Neuron (in vitro differentiated cells): Measurements from ENCODE around the gene ELOVL6.

Source experiments
- H2AFZ ChIP-seq: one replicate; pipeline ENCODE4 v1.6.1; 2013; ENCODE audit warnings: low read depth, mild to moderate bottlenecking, inconsistent platforms, low read length, moderate library complexity
- H3K27me3 ChIP-seq: one replicate; pipeline ENCODE4 v1.6.1; 2013; ENCODE audit warnings: low read length; ENCODE audit not compliant: insufficient read depth
- H3K36me3 ChIP-seq: one replicate; pipeline ENCODE4 v1.6.1; 2013; ENCODE audit warnings: low read length; ENCODE audit not compliant: insufficient read depth
- H3K4me1 ChIP-seq: one replicate; pipeline ENCODE4 v1.6.1; 2013; ENCODE audit warnings: low read length; ENCODE audit not compliant: insufficient read depth
- H3K4me3 ChIP-seq: 2 replicates; pipeline ENCODE4 v1.5.1; 2013; ENCODE audit warnings: mild to moderate bottlenecking, low read length, moderate library complexity
- H3K9me3 ChIP-seq: one replicate; pipeline ENCODE4 v1.6.1; 2013; ENCODE audit warnings: low read length

ELOVL6 gene

DNA sequence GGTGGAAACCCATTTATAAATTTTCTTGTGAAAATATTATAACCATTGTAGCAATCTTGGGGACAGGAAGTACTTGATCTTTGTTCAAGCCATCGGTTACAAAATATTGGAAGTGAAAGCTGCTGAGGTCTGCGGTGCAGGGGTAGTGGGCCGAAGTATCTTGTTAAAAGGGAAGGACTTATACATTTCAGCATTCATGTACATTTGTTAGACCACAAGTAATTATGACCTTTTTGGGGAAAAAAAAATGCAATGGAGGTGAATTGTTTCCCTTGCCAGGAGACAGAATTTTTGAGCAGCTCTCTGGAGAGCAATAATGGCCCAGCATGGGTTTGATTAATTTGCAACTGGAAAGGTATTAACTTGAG is 164.4 kb downstream of the ELOVL6 start:
- Histone ChIP-seq H2AFZ (no peak overlapping the region), H3K4me3 (no peak overlapping the region), H3K9me3 (no peaks in the 10 kb centered on the region), H3K27me3 (no peaks in the 10 kb centered on the region), H3K36me3 (no peaks in the 10 kb centered on the region), H3K4me1 (no peaks in the 10 kb centered on the region)

DNA sequence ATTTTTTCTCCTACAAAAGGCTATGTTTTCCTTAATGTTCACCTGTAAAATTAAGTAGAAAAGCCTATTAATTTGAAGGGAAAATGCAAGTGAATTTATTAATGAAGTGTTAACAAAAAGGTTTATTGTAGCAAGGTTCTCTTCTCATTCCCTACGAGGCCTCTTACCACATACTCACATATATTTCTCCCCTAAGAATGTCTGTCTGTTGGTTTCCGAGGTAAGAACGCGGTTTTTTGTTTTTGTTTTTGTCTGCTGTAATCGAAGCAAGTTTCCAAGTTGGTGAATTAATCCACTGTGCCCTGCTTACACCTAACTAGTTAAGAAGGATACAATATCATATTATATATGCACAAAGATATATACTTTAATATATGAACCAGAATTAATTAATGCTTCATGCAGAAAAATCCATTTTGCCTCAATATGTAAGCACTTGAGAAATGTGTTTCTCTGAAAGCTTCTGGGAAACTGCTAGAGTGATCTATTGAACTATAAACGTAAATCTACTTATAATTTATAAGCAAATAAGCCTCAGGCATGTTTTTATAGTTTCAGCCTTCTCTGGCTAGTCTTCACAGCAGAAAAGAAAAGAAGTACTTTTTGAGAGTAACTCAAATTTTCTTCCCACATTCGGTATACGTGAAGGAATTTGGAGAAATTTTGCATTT is 164.9 kb downstream of the ELOVL6 start:
- Histone ChIP-seq H3K4me1 (no peaks in the 10 kb centered on the region), H3K9me3 (no peaks in the 10 kb centered on the region), H2AFZ (no peak overlapping the region), H3K4me3 (no peak overlapping the region), H3K27me3 (no peaks in the 10 kb centered on the region), H3K36me3 (no peaks in the 10 kb centered on the region)

GRCh38 chr4:110032603-110033002 is 165.8 kb downstream of the ELOVL6 start:
- H3K9me3 ChIP-seq: no peaks in the 10 kb centered on the region
- H2AFZ ChIP-seq: no peak overlapping the region
- H3K4me1 ChIP-seq: no peaks in the 10 kb centered on the region
- no peaks in the 10 kb centered on the region for H3K27me3 ChIP-seq
- H3K36me3 ChIP-seq: no peaks in the 10 kb centered on the region
- H3K4me3 ChIP-seq: no peak overlapping the region

GRCh38 chr4:110025718-110026117 is 172.7 kb downstream of the ELOVL6 start:
- Histone ChIP-seq H3K4me3 (no peak overlapping the region), H3K36me3 (no peaks in the 10 kb centered on the region), H2AFZ (no peak overlapping the region), H3K9me3 (no peaks in the 10 kb centered on the region), H3K4me1 (peaks cover under 1% of the 10 kb centered on the region), H3K27me3 (no peaks in the 10 kb centered on the region)

DNA sequence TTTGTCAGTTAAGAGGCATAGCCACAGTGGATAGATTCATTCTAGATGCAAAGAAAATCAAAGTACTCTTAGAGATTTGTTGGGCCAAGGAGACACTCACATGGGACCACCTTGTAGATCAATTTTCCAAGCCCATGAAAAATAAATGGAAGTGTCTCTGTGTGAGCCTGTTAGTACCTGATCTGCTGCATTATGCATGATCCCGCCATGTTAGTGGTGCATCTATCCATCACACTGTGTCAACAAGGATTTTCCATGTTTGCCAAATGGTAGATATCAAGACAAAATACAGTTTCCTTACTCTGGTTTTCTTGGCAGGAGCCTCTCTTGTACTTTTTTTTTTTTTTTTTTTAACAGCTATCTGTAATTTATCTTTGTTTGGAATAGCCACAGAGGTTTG is 173.4 kb downstream of the ELOVL6 start:
- H2AFZ ChIP-seq: no peak overlapping the region
- H3K27me3 ChIP-seq: no peaks in the 10 kb centered on the region
- no peak overlapping the region for H3K4me3 ChIP-seq
- no peaks in the 10 kb centered on the region for H3K36me3 ChIP-seq
- peaks cover 6% of the 10 kb centered on the region for H3K4me1 ChIP-seq
- no peaks in the 10 kb centered on the region for H3K9me3 ChIP-seq

- Histone ChIP-seq H3K36me3 (no peaks in the 10 kb centered on the region), H2AFZ (no peak overlapping the region), H3K4me3 (no peak overlapping the region), H3K4me1 (peaks cover 9% of the 10 kb centered on the region), H3K27me3 (no peaks in the 10 kb centered on the region), H3K9me3 (no peaks in the 10 kb centered on the region)
These were observed 176.0 kb downstream of the ELOVL6 start for GRCh38 chr4:110022457-110022856.

DNA sequence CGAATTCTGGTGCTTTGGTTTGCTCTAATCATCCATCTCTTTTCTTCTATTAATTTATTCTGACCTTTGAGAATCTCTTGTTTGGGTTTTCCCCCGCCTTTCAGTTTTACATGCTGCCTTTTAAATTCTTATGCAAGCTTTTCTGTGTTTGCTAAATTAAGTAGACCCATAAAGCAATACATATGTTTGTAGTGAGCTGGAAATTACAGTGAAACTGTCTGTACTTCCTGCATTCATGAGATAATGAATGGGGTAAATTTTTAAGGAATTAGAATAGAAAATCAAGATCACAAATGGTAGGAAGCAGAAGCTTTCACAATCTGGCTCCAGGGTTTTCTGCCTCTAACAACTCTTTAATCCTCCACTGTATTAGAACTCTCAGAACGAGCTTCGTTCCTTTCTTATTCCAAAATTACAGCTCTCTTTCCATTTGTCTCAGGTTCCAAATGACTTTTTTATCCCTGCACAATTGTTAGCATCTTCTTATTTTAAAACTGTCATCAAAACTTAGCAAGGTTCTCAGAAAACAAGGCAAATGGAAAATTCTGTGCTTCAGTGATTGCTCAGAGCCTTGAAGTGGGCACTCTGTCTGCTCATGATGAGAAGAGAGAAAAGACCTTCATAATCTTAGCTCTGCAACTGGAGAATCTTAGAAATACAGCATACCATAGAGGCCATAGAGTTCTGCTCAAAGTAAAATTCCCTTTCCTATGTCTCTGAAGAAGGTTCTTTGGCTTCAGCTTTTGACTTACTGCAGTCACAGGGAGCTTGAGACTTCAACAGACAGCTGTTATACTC is 177.6 kb downstream of the ELOVL6 start:
- H3K27me3 ChIP-seq: no peaks in the 10 kb centered on the region
- H3K9me3 ChIP-seq: no peaks in the 10 kb centered on the region
- no peak overlapping the region for H3K4me3 ChIP-seq
- no peaks in the 10 kb centered on the region for H3K36me3 ChIP-seq
- no peak overlapping the region for H2AFZ ChIP-seq
- peaks cover 9% of the 10 kb centered on the region for H3K4me1 ChIP-seq

DNA sequence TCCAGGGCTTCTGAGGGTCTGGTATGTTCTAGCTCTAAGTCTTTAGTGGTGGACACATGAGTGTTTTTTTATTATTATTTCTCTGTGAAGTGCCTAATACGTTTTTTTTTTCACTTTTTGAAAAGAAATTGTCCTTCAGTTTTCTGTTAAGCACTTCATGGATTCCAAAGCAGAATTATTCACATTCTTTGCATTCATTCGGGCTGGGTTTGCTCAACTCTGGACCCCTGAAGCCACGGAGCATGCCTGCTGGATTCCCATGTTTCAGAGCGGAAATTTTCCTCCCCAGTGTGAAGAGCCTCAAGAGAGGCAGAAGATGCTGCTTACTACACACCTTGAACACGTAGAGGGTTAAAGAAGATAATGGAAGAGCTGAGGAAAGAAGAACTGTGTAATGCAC is 178.3 kb downstream of the ELOVL6 start:
- H3K4me3 ChIP-seq: no peak overlapping the region
- peaks cover 9% of the 10 kb centered on the region for H3K4me1 ChIP-seq
- H3K36me3 ChIP-seq: no peaks in the 10 kb centered on the region
- H3K9me3 ChIP-seq: no peaks in the 10 kb centered on the region
- H3K27me3 ChIP-seq: no peaks in the 10 kb centered on the region
- H2AFZ ChIP-seq: no peak overlapping the region

DNA sequence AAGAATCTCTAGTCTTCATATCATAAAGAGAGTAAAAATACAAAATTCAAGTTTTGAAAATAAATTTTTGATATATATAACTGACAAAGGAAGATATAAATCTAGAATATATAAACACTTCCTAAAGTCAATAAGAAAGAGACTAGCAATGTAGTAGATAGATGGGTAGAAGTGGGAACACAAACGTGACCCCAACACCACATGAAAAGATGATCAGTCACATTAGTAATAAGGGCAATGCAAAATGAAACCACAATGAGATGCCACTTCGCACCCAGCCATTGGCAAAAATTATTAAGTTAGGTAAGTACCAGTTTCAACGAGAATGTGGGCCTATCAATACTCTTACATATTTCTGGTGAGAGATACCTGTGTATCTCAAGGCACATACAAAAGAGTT is 179.3 kb downstream of the ELOVL6 start:
- H3K27me3 ChIP-seq: no peaks in the 10 kb centered on the region
- H3K9me3 ChIP-seq: no peaks in the 10 kb centered on the region
- no peak overlapping the region for H3K4me3 ChIP-seq
- H2AFZ ChIP-seq: no peak overlapping the region
- H3K4me1 ChIP-seq: peaks cover 9% of the 10 kb centered on the region
- H3K36me3 ChIP-seq: no peaks in the 10 kb centered on the region

- H3K36me3 ChIP-seq: no peaks in the 10 kb centered on the region
- no peak overlapping the region for H3K4me3 ChIP-seq
- H3K9me3 ChIP-seq: no peaks in the 10 kb centered on the region
- H2AFZ ChIP-seq: no peak overlapping the region
- no peaks in the 10 kb centered on the region for H3K27me3 ChIP-seq
- H3K4me1 ChIP-seq: peaks cover 6% of the 10 kb centered on the region
These were observed 184.2 kb downstream of the ELOVL6 start for GRCh38 chr4:110014233-110014632.

- Histone ChIP-seq H3K4me3 (no peak overlapping the region), H2AFZ (no peak overlapping the region), H3K27me3 (no peaks in the 10 kb centered on the region), H3K36me3 (no peaks in the 10 kb centered on the region), H3K4me1 (peaks cover 19% of the 10 kb centered on the region), H3K9me3 (no peaks in the 10 kb centered on the region)
These were observed 185.5 kb downstream of the ELOVL6 start for GRCh38 chr4:110012917-110013316.

- Histone ChIP-seq H3K4me3 (no peak overlapping the region), H3K36me3 (no peaks in the 10 kb centered on the region), H2AFZ (no peak overlapping the region), H3K4me1 (peaks cover 27% of the 10 kb centered on the region), H3K27me3 (no peaks in the 10 kb centered on the region), H3K9me3 (no peaks in the 10 kb centered on the region)
These were observed 187.6 kb downstream of the ELOVL6 start for GRCh38 chr4:110010797-110011196.

DNA sequence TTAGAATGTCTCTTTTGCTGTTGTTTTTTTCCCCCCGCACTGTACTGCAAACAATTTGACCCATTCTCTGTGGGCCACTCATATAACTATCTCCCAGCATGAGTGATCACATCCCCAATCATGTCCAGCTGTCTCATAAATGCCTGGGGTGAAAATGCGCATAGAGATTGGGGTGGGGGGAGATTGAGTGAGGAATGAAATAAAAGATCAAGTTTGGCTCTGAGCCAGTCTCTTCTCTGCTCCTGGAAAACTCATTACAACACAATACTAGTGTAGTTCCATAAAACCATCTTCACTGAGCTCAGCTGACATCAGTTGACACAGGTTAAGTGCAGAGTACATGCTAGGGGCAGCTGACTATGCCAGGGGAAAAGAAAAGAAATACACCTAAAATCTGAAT is 188.9 kb downstream of the ELOVL6 start:
- Histone ChIP-seq H3K4me1 (peaks cover 27% of the 10 kb centered on the region), H2AFZ (no peak overlapping the region), H3K4me3 (no peak overlapping the region), H3K36me3 (no peaks in the 10 kb centered on the region), H3K9me3 (no peaks in the 10 kb centered on the region), H3K27me3 (no peaks in the 10 kb centered on the region)
